Measurements from ENCODE around the gene ZNF525. TPM values are rescaled to one million over a fixed set of nuclear protein-coding genes. Genes with fewer than 3 reads are reported as not detected.

Gene ZNF525
- total and polyA plus RNA-seq, 9 donors, result 3.7 to 12.3 (median 4.9) TPM

DNA sequence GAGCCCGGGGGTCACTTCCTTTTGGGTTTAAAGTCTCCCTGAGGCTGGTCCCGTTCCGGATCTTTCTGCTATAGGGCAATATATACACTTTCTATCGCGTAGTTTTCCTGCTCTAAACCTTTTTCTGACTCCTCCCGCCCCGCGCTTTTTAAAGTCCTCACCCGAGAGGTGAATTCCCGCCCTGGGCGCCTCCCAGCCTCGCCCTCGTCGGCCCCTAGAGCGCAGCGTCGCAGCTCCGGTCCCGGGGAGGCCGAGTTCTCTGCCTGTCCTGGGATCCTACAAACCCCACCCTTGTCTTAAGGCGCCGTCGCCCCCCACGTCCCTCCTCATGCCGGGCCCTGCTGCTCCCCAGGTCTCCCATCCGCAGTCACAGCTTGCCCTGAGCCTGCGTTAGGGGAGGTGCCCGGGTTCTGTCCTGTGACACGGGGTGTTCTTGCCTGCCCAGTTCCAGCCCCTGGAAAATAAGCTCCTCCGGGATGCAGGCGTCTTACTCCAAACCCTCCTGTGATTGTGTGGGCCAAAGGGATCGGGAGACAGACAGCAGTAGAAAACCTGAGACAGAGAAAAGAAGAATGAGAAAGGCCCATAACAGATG is 491 bp downstream of the ZNF525 start:
- no peak for DNase-seq
- peak overlapping the region; percentile 66 for H3K4me3 ChIP-seq (ENCODE audit: low read length)
- no peaks in the 10 kb centered on the region for H3K9me3 ChIP-seq (replicated peaks; ENCODE audit: control insufficient read depth, low read depth, low read length)
- H3K36me3 ChIP-seq (ENCODE audit: control insufficient read depth, insufficient read depth, low read length), result no peaks in the 10 kb centered on the region
- 0% methylated on average over 25 of the region's 32 CpGs for WGBS (ENCODE audit: insufficient coverage)
- peaks cover 4% of the 10 kb centered on the region for H3K4me1 ChIP-seq (ENCODE audit: control insufficient read depth, insufficient read depth, low read length)
- no peaks in the 10 kb centered on the region for H3K27me3 ChIP-seq (ENCODE audit: control insufficient read depth, insufficient read depth, low read length)
- peak overlapping the region; percentile 14 for H3K27ac ChIP-seq (ENCODE audit: low read length)

GRCh38 chr19:53372196-53372595 is 6.7 kb downstream of the ZNF525 start:
- Histone ChIP-seq H3K27me3 (ENCODE audit: control insufficient read depth, insufficient read depth, low read length) (no peaks in the 10 kb centered on the region), H3K27ac (ENCODE audit: low read length) (no peak overlapping the region), H3K4me1 (ENCODE audit: control insufficient read depth, insufficient read depth, low read length) (no peaks in the 10 kb centered on the region), H3K9me3 (replicated peaks; ENCODE audit: control insufficient read depth, low read depth, low read length) (no peaks in the 10 kb centered on the region), H3K36me3 (ENCODE audit: control insufficient read depth, insufficient read depth, low read length) (peaks cover 6% of the 10 kb centered on the region), H3K4me3 (ENCODE audit: low read length) (no peak overlapping the region)
- WGBS (ENCODE audit: insufficient coverage), result 73% methylated on average over 2 of the region's 4 CpGs
- DNase-seq, result no peak

DNA sequence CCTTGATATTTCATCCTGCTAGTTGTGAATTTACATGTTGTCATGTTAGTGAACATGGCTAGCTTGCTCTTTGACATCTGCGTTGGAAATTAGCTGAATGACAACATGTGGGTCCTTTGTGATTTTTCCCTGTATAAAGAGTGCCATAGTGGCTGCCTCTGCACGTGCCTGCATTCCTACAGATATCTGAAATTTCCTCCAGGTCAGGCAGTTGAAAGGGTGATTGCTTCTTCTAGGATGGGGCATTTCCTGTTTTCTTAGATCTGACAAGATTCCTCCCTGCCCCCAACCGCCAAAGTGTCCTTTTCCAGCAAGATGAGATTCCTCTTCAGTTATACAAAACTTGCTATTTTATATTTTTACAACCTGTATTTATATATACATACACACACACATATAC is 8.8 kb downstream of the ZNF525 start:
- no CpG with 5 or more reads among the region's 3 CpGs for WGBS (ENCODE audit: insufficient coverage)

GRCh38 chr19:53374743-53375142 is 9.2 kb downstream of the ZNF525 start:
- WGBS (ENCODE audit: insufficient coverage), result no CpG with 5 or more reads among the region's 1 CpG
- DNase-seq, result no peak
- Histone ChIP-seq H3K36me3 (ENCODE audit: control insufficient read depth, insufficient read depth, low read length) (peaks cover 7% of the 10 kb centered on the region), H3K9me3 (replicated peaks; ENCODE audit: control insufficient read depth, low read depth, low read length) (no peaks in the 10 kb centered on the region), H3K27ac (ENCODE audit: low read length) (no peak overlapping the region), H3K4me3 (ENCODE audit: low read length) (no peak overlapping the region), H3K27me3 (ENCODE audit: control insufficient read depth, insufficient read depth, low read length) (no peaks in the 10 kb centered on the region), H3K4me1 (ENCODE audit: control insufficient read depth, insufficient read depth, low read length) (no peaks in the 10 kb centered on the region)

More for the DNA sequence above, 8.8 kb downstream of the ZNF525 start:
- H3K9me3 ChIP-seq (replicated peaks; ENCODE audit: control insufficient read depth, low read depth, low read length), result no peaks in the 10 kb centered on the region
- H3K27ac ChIP-seq (ENCODE audit: low read length), result no peak overlapping the region
- no peaks in the 10 kb centered on the region for H3K4me1 ChIP-seq (ENCODE audit: control insufficient read depth, insufficient read depth, low read length)
- peaks cover 7% of the 10 kb centered on the region for H3K36me3 ChIP-seq (ENCODE audit: control insufficient read depth, insufficient read depth, low read length)
- H3K27me3 ChIP-seq (ENCODE audit: control insufficient read depth, insufficient read depth, low read length), result no peaks in the 10 kb centered on the region
- no peak overlapping the region for H3K4me3 ChIP-seq (ENCODE audit: low read length)
- no peak for DNase-seq

GRCh38 chr19:53381376-53381775 is 15.9 kb downstream of the ZNF525 start:
- DNase-seq, result no peak
- no peak overlapping the region for H3K27ac ChIP-seq (ENCODE audit: low read length)
- no peak overlapping the region for H3K4me3 ChIP-seq (ENCODE audit: low read length)
- no CpG with 5 or more reads among the region's 3 CpGs for WGBS (ENCODE audit: insufficient coverage)
- no peaks in the 10 kb centered on the region for H3K4me1 ChIP-seq (ENCODE audit: control insufficient read depth, insufficient read depth, low read length)
- H3K9me3 ChIP-seq (replicated peaks; ENCODE audit: control insufficient read depth, low read depth, low read length), result peaks cover 5% of the 10 kb centered on the region
- H3K36me3 ChIP-seq (ENCODE audit: control insufficient read depth, insufficient read depth, low read length), result peaks cover 10% of the 10 kb centered on the region
- no peaks in the 10 kb centered on the region for H3K27me3 ChIP-seq (ENCODE audit: control insufficient read depth, insufficient read depth, low read length)

DNA sequence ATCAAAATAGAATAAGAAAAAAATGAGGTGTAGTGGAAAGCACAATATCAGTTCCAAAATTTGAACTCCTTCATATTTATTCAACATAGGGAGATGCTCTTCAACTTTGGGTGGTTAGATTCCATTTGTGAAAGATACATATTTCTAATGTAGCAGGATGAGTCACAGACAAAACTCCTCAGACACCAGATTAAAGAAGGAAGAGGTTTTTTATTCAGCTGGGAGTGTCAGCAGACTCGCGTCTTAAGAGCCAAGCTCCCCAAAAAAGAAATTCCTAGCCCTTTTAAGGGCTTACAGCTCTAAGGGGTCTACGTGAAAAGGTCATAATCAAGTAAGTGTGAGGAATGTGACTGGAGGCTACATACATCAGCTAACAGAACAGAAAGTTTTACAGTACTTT is 22.7 kb downstream of the ZNF525 start:
- Histone ChIP-seq H3K27me3 (ENCODE audit: control insufficient read depth, insufficient read depth, low read length) (no peaks in the 10 kb centered on the region), H3K9me3 (replicated peaks; ENCODE audit: control insufficient read depth, low read depth, low read length) (peaks cover 4% of the 10 kb centered on the region), H3K4me1 (ENCODE audit: control insufficient read depth, insufficient read depth, low read length) (peaks cover 8% of the 10 kb centered on the region), H3K27ac (ENCODE audit: low read length) (no peak overlapping the region), H3K4me3 (ENCODE audit: low read length) (no peak overlapping the region), H3K36me3 (ENCODE audit: control insufficient read depth, insufficient read depth, low read length) (no peaks in the 10 kb centered on the region)
- no CpG with 5 or more reads among the region's 3 CpGs for WGBS (ENCODE audit: insufficient coverage)
- DNase-seq, result no peak

DNA sequence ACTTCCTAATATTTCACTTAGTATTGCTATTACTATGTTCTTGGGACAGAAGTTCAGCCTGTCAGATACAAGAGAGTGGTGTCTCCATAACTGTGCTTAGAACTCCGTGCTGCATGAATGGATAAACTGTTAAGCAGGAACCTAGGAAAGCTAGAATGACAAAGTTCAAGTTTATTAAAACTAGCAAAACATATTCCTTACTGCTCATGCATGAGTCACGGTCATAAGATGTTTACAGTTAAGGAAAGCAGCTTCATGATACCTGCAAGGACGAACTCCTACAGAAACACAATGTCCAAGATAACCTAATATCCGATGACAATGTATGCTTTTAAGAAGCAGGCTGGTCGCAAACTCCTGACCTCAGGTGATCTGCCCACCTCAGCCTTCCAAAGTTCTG is 23.4 kb downstream of the ZNF525 start:
- WGBS (ENCODE audit: insufficient coverage), result 98% methylated on average over 5 of the region's 5 CpGs
- no peaks in the 10 kb centered on the region for H3K27me3 ChIP-seq (ENCODE audit: control insufficient read depth, insufficient read depth, low read length)
- DNase-seq, result no peak
- no peaks in the 10 kb centered on the region for H3K36me3 ChIP-seq (ENCODE audit: control insufficient read depth, insufficient read depth, low read length)
- peak overlapping the region; percentile 92 for H3K27ac ChIP-seq (ENCODE audit: low read length)
- H3K4me3 ChIP-seq (ENCODE audit: low read length), result no peak overlapping the region
- peaks cover 9% of the 10 kb centered on the region for H3K4me1 ChIP-seq (ENCODE audit: control insufficient read depth, insufficient read depth, low read length)
- H3K9me3 ChIP-seq (replicated peaks; ENCODE audit: control insufficient read depth, low read depth, low read length), result peaks cover 2% of the 10 kb centered on the region

GRCh38 chr19:53389571-53389970 is 24.1 kb downstream of the ZNF525 start:
- no peaks in the 10 kb centered on the region for H3K36me3 ChIP-seq (ENCODE audit: control insufficient read depth, insufficient read depth, low read length)
- peaks cover 15% of the 10 kb centered on the region for H3K4me1 ChIP-seq (ENCODE audit: control insufficient read depth, insufficient read depth, low read length)
- H3K27ac ChIP-seq (ENCODE audit: low read length), result peak overlapping the region; percentile 92
- no peaks in the 10 kb centered on the region for H3K9me3 ChIP-seq (replicated peaks; ENCODE audit: control insufficient read depth, low read depth, low read length)
- peak; percentile 73 for DNase-seq
- H3K27me3 ChIP-seq (ENCODE audit: control insufficient read depth, insufficient read depth, low read length), result no peaks in the 10 kb centered on the region
- H3K4me3 ChIP-seq (ENCODE audit: low read length), result peak overlapping the region; percentile 36
- 63% methylated on average over 6 of the region's 8 CpGs for WGBS (ENCODE audit: insufficient coverage)

- peaks cover 16% of the 10 kb centered on the region for H3K4me1 ChIP-seq (ENCODE audit: control insufficient read depth, insufficient read depth, low read length)
- no peaks in the 10 kb centered on the region for H3K36me3 ChIP-seq (ENCODE audit: control insufficient read depth, insufficient read depth, low read length)
- no peaks in the 10 kb centered on the region for H3K27me3 ChIP-seq (ENCODE audit: control insufficient read depth, insufficient read depth, low read length)
- peak overlapping the region; percentile 36 for H3K4me3 ChIP-seq (ENCODE audit: low read length)
- 23% methylated on average over 21 of the region's 22 CpGs for WGBS (ENCODE audit: insufficient coverage)
- H3K27ac ChIP-seq (ENCODE audit: low read length), result peak overlapping the region; percentile 92
- DNase-seq, result peak; percentile 43
- H3K9me3 ChIP-seq (replicated peaks; ENCODE audit: control insufficient read depth, low read depth, low read length), result no peaks in the 10 kb centered on the region
Measured at GRCh38 chr19:53389978-53390377, 24.5 kb downstream of the ZNF525 start.

- DNase-seq, result peak; percentile 71
- WGBS (ENCODE audit: insufficient coverage), result 0% methylated on average over 9 of the region's 18 CpGs
- peak overlapping the region; percentile 89 for H3K27ac ChIP-seq (ENCODE audit: low read length)
Measured at GRCh38 chr19:53394522-53394973, 29.0 kb downstream of the ZNF525 start.

More at GRCh38 chr19:53394522-53394973, 29.0 kb downstream of the ZNF525 start:
- peak overlapping the region; percentile 61 for H3K4me3 ChIP-seq (ENCODE audit: low read length)
- no peaks in the 10 kb centered on the region for H3K9me3 ChIP-seq (replicated peaks; ENCODE audit: control insufficient read depth, low read depth, low read length)
- H3K27me3 ChIP-seq (ENCODE audit: control insufficient read depth, insufficient read depth, low read length), result no peaks in the 10 kb centered on the region
- H3K4me1 ChIP-seq (ENCODE audit: control insufficient read depth, insufficient read depth, low read length), result peaks cover 16% of the 10 kb centered on the region
- H3K36me3 ChIP-seq (ENCODE audit: control insufficient read depth, insufficient read depth, low read length), result peaks cover 8% of the 10 kb centered on the region

All from muscle of leg (tissue), 11 donors.